SK-N-MC (cell line): ENCODE measurements around the gene TGFB1I1.

Experiments used
- DNase-seq: peaks from one replicate; pipeline ENCODE4 v3.0.0-alpha.2; 2011; ENCODE audit warnings: low read depth, low spot score
- H3K27ac ChIP-seq: fragments of 200-600 bp; sonication (generic); 2 replicates; pipeline ENCODE4 v1.5.1; 2016; ENCODE audit warnings: mixed run types
- H3K36me3 ChIP-seq: fragments of 200-600 bp; sonication (generic); 2 replicates; pipeline ENCODE4 v1.6.1; 2017; ENCODE audit warnings: antibody characterized with exemption, low read length, mixed read lengths; ENCODE audit not compliant: insufficient read depth
- H3K4me3 ChIP-seq: fragments of 200-600 bp; sonication (generic); 2 replicates; pipeline ENCODE4 v1.5.1; 2016
- H3K9ac ChIP-seq: fragments of 200-600 bp; sonication (generic); 2 replicates; pipeline ENCODE4 v1.8.0; 2017; ENCODE audit warnings: mixed run types, mixed read lengths; ENCODE audit not compliant: insufficient read length
- H3K9me3 ChIP-seq: fragments of 200-600 bp; sonication (generic); 2 replicates; pipeline ENCODE4 v1.6.1; 2017; ENCODE audit warnings: low read depth, mild to moderate bottlenecking, antibody characterized with exemption, low read length, moderate library complexity, mixed read lengths
- EZH2 ChIP-seq: fragments of 200-600 bp; sonication (generic); IDR thresholded peaks from one replicate; pipeline ENCODE4 v1.6.1; 2017; ENCODE audit warnings: antibody characterized with exemption
- FOXP2 ChIP-seq: optimal IDR thresholded peaks from 2 replicates; pipeline ENCODE3; 2011; ENCODE audit warnings: mild to moderate bottlenecking, moderate library complexity; ENCODE audit not compliant: insufficient read depth; ENCODE audit errors: extremely low read length, control extremely low read depth
- POLR2AphosphoS5 ChIP-seq: IDR thresholded peaks from 2 replicates; pipeline ENCODE4 v1.6.1; 2012; ENCODE audit warnings: mild to moderate bottlenecking, low read depth, low read length, borderline replicate concordance

TGFB1I1 gene

GRCh38 chr16:31471875-31472708 lies at the start of gene TGFB1I1:
TGFB1I1 (plus strand) TSS chr16:31472152; CDS start chr16:31472189, 37 bp downstream.
- TF ChIP-seq EZH2, result no peak
- no peak for TF ChIP-seq POLR2AphosphoS5
- TF ChIP-seq FOXP2, result no peak
- Histone ChIP-seq H3K9ac (no peak within 1 kb of the TSS), H3K27ac (no peak within 1 kb of the TSS), H3K9me3 (no peaks in the 10 kb centered on the region), H3K36me3 (no peaks in the 10 kb centered on the region), H3K4me3 (no peak within 1 kb of the TSS)
- no peak for DNase-seq

GRCh38 chr16:31423241-31423640 lies 48.7 kb upstream of the TGFB1I1 start:
- no peak for DNase-seq
- Histone ChIP-seq H3K9ac (no peak overlapping the region), H3K9me3 (no peaks in the 10 kb centered on the region), H3K36me3 (no peaks in the 10 kb centered on the region), H3K27ac (no peak overlapping the region), H3K4me3 (no peak overlapping the region)
- TF ChIP-seq FOXP2 (no peak), POLR2AphosphoS5 (no peak), EZH2 (no peak)

- DNase-seq, result no peak
- no peak for TF ChIP-seq POLR2AphosphoS5
- TF ChIP-seq EZH2, result no peak
- no peak for TF ChIP-seq FOXP2
- H3K27ac ChIP-seq, result no peak overlapping the region
- H3K4me3 ChIP-seq, result no peak overlapping the region
- no peaks in the 10 kb centered on the region for H3K36me3 ChIP-seq
- H3K9me3 ChIP-seq, result no peaks in the 10 kb centered on the region
- no peak overlapping the region for H3K9ac ChIP-seq
Measured at GRCh38 chr16:31423801-31424200, 48.2 kb upstream of the TGFB1I1 start.

GRCh38 chr16:31427441-31428278 lies 44.3 kb upstream of the TGFB1I1 start:
- Histone ChIP-seq H3K9me3 (no peaks in the 10 kb centered on the region), H3K9ac (no peak overlapping the region), H3K4me3 (no peak overlapping the region), H3K36me3 (no peaks in the 10 kb centered on the region), H3K27ac (no peak overlapping the region)
- TF ChIP-seq FOXP2 (no peak), POLR2AphosphoS5 (no peak), EZH2 (no peak)
- no peak for DNase-seq

GRCh38 chr16:31428279-31428597 lies 43.7 kb upstream of the TGFB1I1 start, which contains the start of gene COX6A2:
COX6A2 (minus strand) TSS chr16:31428360; CDS start chr16:31428325, 35 bp downstream.
- Histone ChIP-seq H3K4me3 (no peak within 1 kb of the TSS), H3K27ac (no peak within 1 kb of the TSS), H3K36me3 (no peaks in the 10 kb centered on the region), H3K9me3 (no peaks in the 10 kb centered on the region), H3K9ac (no peak within 1 kb of the TSS)
- TF ChIP-seq FOXP2 (no peak), EZH2 (no peak), POLR2AphosphoS5 (no peak)
- no peak for DNase-seq

GRCh38 chr16:31428638-31429247 lies 43.2 kb upstream of the TGFB1I1 start:
- Histone ChIP-seq H3K27ac (no peak overlapping the region), H3K36me3 (no peaks in the 10 kb centered on the region), H3K4me3 (no peak overlapping the region), H3K9me3 (no peaks in the 10 kb centered on the region), H3K9ac (no peak overlapping the region)
- DNase-seq, result no peak
- no peak for TF ChIP-seq FOXP2
- TF ChIP-seq EZH2, result no peak
- TF ChIP-seq POLR2AphosphoS5, result no peak

GRCh38 chr16:31429314-31429713 lies 42.6 kb upstream of the TGFB1I1 start:
- TF ChIP-seq FOXP2 (no peak), POLR2AphosphoS5 (no peak), EZH2 (no peak)
- H3K4me3 ChIP-seq, result no peak overlapping the region
- H3K27ac ChIP-seq, result no peak overlapping the region
- H3K36me3 ChIP-seq, result no peaks in the 10 kb centered on the region
- DNase-seq, result no peak
- no peak overlapping the region for H3K9ac ChIP-seq
- H3K9me3 ChIP-seq, result no peaks in the 10 kb centered on the region

- no peak overlapping the region for H3K27ac ChIP-seq
- no peak for DNase-seq
- H3K9me3 ChIP-seq, result no peaks in the 10 kb centered on the region
- no peak overlapping the region for H3K9ac ChIP-seq
- no peak overlapping the region for H3K4me3 ChIP-seq
- H3K36me3 ChIP-seq, result no peaks in the 10 kb centered on the region
- TF ChIP-seq FOXP2 (no peak), POLR2AphosphoS5 (no peak), EZH2 (no peak)
Measured at GRCh38 chr16:31429796-31430195, 42.2 kb upstream of the TGFB1I1 start.
